GM18499 (cell line): ENCODE results near the gene HLCS.

Source experiments
- ATAC-seq: cut with Tn5 transposase; IDR thresholded peaks from one replicate; pipeline ENCODE4 v1.9.1; 2021; ENCODE audit warnings: moderate number of reproducible peaks; ENCODE audit not compliant: insufficient read depth, unreplicated experiment

The HLCS gene

DNA sequence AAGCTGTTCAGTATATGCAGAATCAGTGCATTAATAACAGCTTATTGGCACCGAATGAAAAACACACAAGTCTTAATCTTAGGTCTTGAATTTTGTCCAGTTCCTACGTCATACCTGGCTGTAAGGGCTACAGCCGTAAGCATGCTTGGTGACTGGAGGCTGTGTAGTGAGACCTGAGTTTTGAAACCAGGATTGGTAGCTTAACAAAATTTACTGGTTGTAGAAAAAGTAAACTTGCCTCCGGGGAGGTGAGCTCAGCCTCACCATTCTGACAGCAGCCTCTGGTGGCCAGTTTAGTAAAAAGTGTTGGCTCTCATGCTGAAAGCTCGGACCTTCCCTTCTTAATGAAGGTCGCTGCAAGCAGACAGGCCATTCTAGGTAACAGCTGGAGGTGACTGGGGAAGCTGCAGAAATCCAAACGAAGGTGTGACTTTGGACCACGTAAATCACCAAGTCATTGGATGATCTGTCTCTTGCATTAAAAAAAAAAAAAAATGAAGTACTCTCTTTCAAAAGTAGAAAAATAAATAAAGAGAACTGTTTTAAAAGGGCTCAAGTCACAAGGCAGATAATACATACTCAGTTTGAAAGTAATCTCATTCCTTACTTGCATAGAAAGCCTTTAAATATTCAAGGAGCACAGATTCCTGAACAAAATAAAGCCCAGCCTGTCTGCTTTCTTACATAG is 48.9 kb downstream of the HLCS start:
- ATAC-seq: no peak

DNA sequence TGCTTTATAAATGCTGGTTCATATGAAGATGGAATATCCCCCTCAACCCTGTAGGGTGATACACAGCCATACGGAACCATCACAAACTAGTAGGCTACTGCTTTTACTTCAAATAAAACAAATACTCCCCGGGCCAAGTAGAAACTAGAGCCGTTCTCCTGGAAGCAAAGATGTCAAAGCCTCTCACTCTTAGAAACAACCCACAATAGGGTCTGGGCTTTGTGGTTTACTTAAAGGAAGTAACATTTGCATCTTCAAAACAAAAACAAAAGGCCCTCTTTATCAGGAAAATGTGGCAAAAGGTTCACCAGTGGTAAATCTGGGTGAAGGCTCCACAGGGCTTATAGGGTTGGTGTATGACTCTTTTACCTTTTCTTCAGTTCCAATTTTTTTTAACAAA is 49.8 kb downstream of the HLCS start:
- no peak for ATAC-seq

DNA sequence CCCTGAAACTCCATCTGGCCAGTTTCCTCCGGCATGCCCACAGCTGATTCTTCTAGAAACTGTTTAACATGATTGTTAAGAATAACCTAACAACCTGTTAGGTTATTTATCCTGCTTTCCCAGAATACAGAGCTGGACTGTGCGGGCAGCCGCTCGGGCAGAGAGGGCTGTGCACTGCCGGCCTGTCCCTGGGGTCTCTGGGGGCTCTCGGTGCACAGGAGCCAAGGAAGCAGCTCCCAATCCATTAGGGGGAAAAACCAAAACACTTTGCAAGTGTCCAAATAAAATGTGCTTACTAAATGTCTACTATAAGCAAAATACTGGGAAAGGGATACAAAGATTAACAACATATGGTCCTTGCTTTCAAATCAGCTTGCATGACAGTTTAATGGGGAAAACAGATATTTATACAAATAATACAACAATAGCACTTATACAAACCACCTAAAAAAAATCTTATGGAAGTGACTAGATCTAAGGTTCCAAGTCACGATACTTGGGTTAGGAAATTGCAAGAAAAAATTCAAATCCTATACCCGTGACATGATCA is 50.7 kb downstream of the HLCS start:
- no peak for ATAC-seq

DNA sequence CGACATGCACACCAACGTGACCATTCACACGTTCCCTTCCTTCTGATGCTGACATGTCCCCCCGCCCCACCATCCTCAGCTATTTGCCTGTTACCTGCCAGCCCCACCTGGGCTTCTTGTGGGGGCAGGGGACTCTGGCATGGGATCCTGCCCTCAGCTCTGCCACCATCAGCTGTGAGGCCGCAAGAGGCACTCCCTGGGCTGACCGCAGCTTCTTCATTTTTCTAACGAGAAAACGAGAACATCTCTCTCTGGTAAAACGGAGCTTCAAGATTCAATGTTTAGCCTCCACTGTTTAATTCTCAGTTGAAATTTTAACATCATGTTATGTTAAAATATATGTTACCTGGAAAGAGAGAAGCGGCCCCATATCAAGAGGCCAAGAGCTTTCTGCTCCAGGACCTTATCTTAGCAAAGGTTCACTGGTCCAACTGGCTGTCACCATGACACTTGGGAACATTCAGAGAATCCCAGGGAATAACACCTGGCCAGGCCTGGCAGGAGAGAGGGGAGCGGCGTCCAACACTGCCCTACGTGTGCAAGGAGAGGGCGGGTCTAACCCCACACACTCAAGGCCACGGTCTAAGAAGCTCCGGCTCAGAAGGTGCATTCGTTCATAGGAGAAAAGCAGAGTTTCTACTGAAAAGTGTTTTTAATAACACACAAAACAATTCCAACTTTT is 51.3 kb downstream of the HLCS start:
- no peak for ATAC-seq

DNA sequence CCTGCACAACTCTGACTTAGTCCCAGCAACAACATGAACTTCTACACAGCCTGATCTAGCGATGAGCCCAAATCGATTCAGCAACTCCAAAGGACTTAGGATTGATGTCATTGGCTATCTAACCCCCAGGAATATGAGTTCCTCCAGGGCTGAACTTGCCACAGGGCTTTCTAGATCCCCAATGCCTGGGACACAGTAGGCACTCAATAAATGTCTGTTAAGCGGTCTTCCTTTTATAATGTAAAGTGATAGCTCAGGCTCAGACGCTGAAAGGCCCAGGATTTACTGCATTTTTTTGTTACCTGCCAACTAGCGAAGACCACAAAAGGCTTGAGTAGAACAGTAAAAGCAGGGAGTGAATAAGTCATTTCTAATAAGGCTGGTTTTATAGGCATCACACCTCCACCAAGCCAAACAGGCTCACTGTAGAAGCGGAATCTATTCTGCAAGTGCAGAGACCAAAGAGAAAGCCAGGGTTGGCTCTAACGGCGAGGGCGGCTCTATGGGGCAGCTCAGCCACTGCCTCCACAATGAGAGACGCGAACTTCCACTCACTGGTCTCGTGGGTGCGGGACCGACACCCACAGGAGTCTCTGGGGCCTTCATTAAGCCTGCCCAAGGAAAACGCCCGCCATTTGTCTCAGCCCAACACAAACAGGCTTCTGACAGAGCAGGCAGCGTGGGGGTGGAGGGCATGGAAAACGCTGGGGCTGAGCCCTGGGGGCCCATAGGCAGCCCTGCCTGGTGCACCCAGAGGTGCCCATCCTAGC is 52.0 kb downstream of the HLCS start:
- no peak for ATAC-seq

- no peak for ATAC-seq
Measured at GRCh38 chr21:36913247-36914169, 53.0 kb downstream of the HLCS start.

GRCh38 chr21:36910581-36911307 is 55.7 kb downstream of the HLCS start:
- ATAC-seq: no peak

DNA sequence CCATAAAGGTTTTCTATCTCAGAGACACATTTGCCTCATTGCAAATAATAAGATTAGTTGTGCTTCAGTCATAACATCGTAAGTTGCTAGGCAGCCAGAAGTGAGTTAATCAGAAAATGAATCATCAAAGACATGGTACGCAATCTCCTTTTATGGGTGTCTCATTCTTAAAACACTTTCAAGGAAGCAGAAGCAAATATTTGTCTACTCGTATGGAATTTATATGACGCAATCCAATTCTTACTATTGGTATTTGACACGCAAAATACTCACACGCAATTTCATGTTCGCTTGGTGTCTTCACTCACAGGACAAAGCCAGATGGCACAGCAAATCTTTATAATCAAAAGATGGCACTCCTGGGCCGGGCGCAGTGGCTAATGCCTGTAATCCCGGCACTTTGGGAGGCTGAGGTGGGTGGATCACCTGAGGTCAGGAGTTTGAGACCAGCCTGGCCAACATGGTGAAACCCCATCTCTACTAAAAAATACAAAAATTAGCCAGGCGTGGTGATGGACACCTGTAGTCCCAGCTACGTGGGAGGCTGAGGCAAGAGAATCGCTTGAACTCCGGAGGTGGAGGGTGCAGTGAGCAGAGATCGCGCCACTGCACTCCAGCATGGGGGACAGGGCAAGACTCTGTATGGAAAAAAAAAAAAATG is 56.4 kb downstream of the HLCS start:
- no peak for ATAC-seq

DNA sequence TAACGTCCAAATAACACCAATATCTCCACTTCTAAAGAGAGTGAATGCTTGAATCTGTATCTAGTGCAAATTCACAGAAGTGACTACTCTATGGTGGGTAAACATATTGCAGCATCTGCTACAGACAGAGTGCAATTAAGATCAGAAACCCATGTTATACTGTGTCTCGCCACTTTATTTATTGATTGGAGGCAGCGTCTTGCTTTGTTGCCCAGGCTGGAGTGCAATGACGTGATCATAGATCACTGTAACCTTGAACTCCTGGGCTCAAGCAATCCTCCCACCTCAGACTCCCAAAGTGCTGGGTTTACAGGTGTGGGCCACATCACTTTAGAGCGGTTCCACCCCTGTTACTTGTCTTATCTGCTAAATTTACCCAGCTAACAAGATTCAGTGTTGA is 57.0 kb downstream of the HLCS start:
- no peak for ATAC-seq

DNA sequence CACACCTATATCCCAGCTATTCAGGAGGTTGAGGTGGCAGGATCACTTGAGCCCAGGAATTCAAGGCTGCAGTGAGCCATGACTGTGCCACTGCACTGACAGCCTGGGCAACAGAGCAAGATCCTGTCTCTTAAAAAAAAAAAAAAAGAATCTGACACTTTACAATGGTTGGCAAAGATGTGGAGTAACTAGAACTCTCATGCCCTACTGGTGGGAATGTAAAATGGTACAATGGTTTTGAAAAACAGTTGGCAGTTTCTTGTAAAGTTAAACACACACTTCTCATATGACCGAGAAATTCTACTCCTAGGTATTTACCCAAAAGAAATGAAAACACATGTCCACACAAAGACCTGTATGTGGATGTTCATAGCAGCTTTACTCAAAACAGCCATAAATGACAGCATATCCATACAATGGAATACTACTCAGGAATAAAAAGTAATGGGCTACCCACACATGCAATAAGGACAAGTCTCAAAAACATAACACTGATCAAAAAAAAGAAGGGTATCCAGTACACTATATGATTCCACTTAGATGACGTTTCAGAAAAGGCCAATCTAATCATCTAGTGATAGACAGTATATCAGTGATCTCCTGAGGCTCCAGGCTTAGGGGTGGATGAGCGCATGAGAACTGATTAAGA is 58.1 kb downstream of the HLCS start:
- no peak for ATAC-seq

DNA sequence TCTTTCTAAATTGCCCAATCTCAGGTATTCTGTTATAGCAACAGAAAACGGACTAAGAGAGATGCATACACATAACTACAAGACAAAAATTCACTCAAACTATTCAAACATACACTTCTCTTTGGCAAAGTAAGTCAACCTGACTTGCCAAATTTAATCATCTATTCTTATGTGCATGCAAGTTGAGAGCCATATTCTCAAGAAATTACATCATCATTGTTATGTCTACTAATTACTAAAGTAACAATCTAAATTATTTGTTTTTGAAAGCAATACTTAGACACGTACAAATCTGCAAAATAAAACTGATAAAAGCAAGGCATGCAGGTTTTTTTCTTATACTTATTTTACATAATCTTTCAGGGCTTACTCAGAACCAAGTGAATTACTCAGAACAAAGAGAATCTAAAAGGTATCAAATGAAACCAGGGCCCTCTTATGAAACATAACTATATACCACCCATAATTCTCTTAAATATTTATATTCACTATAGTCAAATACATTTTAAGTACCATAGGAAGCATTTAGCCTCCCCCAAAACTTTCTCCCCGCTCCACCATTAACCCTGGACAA is 62.3 kb downstream of the HLCS start:
- ATAC-seq: no peak

DNA sequence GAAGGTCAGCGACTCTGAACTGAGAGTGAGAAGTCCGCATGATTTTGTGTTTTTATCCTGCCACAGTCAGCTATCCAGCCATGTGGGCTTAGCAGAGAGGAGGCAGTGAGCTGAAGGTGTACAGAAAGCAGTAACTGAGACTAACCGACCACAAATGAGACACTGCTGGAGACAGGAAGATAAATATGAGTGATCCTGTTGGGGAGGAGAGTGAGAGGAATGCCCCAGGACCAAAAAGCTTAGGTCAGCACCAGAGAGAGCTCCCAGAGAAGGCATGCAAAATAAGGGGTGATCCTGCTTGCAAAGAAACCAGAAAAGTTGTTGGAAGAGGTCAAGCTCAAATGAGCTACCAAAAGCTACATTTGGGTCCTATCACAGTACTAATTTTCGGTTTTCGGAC is 63.7 kb downstream of the HLCS start:
- no peak for ATAC-seq

DNA sequence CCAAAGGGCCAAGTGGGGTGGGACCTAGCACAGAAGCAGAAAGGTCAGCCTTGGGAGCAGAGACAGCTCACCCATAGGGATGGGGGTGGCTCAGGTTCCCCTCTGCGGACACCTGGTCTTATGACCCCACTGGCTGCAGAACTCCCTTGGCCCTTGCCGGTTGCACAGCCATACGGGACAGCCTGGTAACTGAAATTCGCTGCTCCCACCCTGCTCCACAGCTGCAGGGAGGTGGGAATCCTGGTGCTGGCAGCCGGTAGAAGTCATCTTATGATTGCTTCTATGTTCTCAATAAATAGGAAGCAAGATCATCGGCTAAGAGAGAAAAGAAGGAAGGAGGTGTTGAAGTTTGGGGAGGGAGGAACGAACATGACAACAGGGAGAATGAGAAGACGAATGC is 64.1 kb downstream of the HLCS start:
- no peak for ATAC-seq

GRCh38 chr21:36901575-36901974 is 64.9 kb downstream of the HLCS start:
- no peak for ATAC-seq

DNA sequence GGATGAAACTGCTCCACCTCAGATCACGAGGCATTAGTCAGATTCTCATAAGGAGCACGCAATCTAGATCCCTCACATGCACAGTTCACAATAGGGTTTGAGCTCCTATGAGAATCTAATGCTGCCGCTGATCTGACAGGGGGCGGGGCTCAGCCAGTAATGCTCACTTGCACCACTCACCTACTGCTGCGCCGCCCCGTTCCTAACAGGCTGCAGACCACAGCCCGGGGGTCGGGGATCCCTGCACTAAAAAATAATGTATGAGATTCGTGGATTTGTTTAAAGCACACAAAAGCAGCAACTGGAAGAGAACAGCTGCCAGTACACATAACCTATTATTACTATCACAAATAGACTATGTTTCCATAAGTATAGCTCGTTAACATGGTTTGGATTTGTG is 72.9 kb downstream of the HLCS start:
- ATAC-seq: no peak

GRCh38 chr21:36892201-36892600 is 74.3 kb downstream of the HLCS start:
- ATAC-seq: no peak

GRCh38 chr21:36891692-36892091 is 74.8 kb downstream of the HLCS start:
- ATAC-seq: no peak

GRCh38 chr21:36891121-36891520 is 75.3 kb downstream of the HLCS start:
- no peak for ATAC-seq
